ENCODE measurements around the gene TIMP4. TPM values are rescaled to one million over a fixed set of nuclear protein-coding genes. Genes with fewer than 3 reads are reported as not detected.

TIMP4 gene
- total RNA-seq, 4 donors from 2014 or later: 3.7 to 22.3 (median 5.0) TPM

DNA sequence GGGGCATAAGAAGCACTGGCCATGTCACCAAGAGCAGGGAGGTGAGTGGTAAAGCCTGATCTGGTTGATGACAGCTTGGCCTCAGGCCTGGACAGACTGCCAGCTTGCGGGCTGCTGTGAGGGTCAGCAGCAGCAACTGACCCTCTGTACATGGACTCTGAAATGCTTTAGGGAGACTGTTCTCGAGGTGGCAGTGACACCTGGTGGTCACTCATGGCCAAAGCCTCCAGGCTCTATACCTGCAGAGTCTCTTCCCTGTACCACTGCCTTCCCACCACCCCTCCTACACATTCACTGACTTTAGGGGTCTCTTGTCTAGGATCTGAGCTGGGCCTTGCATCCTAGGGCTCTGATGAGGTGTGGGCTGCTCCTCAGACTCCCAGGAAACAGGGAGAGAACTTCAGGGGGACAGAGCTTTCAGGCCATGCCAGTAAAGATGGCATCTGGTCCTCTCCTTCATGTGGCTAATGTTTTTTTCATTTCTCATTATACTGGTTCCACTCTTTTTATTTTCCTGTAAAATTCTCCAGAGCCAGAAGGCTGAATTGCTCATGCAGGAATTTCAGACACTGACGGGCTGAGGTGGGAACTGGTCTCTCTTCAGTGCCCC, 17.2 kb upstream of the TIMP4 start:
- H3K27me3 ChIP-seq: no peaks in the 10 kb centered on the region
- H3K9me3 ChIP-seq: peaks cover 0 to 3% (median 0%) of the 10 kb centered on the region in 4 donors
- H3K27ac ChIP-seq: no peak overlapping the region
- H3K4me3 ChIP-seq: no peak overlapping the region
- H3K36me3 ChIP-seq: no peaks in the 10 kb centered on the region
- TF ChIP-seq, protein P1, sequence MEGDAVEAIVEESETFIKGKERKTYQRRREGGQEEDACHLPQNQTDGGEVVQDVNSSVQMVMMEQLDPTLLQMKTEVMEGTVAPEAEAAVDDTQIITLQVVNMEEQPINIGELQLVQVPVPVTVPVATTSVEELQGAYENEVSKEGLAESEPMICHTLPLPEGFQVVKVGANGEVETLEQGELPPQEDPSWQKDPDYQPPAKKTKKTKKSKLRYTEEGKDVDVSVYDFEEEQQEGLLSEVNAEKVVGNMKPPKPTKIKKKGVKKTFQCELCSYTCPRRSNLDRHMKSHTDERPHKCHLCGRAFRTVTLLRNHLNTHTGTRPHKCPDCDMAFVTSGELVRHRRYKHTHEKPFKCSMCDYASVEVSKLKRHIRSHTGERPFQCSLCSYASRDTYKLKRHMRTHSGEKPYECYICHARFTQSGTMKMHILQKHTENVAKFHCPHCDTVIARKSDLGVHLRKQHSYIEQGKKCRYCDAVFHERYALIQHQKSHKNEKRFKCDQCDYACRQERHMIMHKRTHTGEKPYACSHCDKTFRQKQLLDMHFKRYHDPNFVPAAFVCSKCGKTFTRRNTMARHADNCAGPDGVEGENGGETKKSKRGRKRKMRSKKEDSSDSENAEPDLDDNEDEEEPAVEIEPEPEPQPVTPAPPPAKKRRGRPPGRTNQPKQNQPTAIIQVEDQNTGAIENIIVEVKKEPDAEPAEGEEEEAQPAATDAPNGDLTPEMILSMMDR (IDR thresholded peaks at IDR 0.05): peak; percentile 19 to 83 (median 70)
- TF ChIP-seq POLR2A (IDR thresholded peaks at IDR 0.05): no peak
- H3K4me1 ChIP-seq: peaks cover 0 to 10% (median 0%) of the 10 kb centered on the region in 4 donors
- DNase-seq: peak in 2 of 3 donors; percentile 79 to 88

DNA sequence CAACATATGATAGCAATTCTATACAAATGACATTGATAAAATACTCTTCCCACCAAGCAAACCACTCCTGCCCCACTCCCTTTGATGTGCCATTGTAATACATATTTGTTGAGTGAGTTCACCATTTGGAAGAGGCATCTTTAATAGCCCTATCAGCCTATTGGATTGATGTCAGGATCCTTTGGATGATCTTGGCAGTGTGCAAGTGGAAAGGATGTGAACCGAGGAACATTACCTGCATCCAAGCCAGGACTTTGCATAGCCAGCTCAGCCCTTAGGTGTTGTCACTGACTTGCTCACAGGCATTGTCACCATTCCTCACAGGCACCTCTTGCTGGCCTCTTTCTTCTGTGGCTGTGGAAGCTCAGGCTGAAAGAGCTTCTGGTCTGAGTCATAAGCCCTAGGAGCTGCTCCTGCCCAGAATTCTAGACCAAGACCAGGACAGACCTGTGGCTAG, 16.5 kb upstream of the TIMP4 start:
- Histone ChIP-seq H3K4me3 (no peak overlapping the region), H3K9me3 (peaks cover 0 to 3% (median 0%) of the 10 kb centered on the region in 4 donors), H3K27ac (no peak overlapping the region), H3K4me1 (peaks cover 0 to 10% (median 0%) of the 10 kb centered on the region in 4 donors), H3K36me3 (no peaks in the 10 kb centered on the region), H3K27me3 (no peaks in the 10 kb centered on the region)
- no peak for DNase-seq
- TF ChIP-seq, protein P1 (IDR thresholded peaks at IDR 0.05): no peak
- TF ChIP-seq POLR2A (IDR thresholded peaks at IDR 0.05): no peak

DNA sequence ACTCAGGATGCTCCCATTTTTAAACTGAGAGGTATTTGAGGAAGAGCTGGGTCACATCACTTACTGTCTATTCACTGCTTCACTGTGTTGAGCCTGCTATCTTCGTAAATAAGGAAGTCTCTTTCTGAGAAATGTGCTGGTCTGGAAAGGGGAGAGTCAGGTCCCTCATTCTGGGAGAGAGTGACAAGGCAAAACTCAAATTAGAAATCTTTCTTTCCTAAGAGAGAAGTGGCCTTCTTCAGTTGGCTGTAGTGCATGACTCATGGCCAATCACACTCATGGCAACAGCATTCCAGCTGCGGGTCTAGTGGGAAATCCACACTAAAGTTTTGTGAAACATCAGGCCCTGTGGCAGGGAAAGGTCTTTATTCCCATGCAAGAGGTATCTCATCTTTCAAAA, 11.5 kb upstream of the TIMP4 start:
- no peaks in the 10 kb centered on the region for H3K4me1 ChIP-seq
- H3K27ac ChIP-seq: no peak overlapping the region

DNA sequence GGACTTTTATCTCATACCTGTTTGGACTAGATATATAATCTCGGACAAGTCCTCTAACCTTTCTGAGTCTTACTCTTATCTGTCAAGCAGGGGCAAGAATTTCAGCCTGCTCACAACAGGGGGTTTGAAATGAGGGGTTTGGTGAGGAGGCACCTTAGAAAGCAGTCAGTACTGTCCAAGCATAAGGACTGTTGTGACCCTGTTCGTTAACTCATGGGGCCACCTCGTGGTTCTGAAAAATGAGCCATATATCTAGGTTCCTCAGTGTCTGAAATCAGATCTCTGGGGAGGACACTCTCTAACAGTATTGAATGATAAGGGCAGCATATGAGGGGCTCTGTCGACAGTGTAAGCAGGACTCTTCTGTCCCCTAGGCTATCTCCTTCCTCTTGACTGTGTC, 7.2 kb upstream of the TIMP4 start:
- no peaks in the 10 kb centered on the region for H3K36me3 ChIP-seq
- TF ChIP-seq POLR2A (IDR thresholded peaks at IDR 0.05): no peak
- TF ChIP-seq, protein P1 (IDR thresholded peaks at IDR 0.05): no peak
- no peak overlapping the region for H3K4me3 ChIP-seq
- no peaks in the 10 kb centered on the region for H3K4me1 ChIP-seq
- no peaks in the 10 kb centered on the region for H3K9me3 ChIP-seq
- H3K27ac ChIP-seq: no peak overlapping the region
- no peaks in the 10 kb centered on the region for H3K27me3 ChIP-seq
- no peak for DNase-seq

More for the DNA sequence above, 11.5 kb upstream of the TIMP4 start:
- TF ChIP-seq, protein P1 (IDR thresholded peaks at IDR 0.05): no peak
- TF ChIP-seq POLR2A (IDR thresholded peaks at IDR 0.05): no peak
- peaks cover 0 to 3% (median 0%) of the 10 kb centered on the region in 4 donors for H3K9me3 ChIP-seq
- H3K27me3 ChIP-seq: no peaks in the 10 kb centered on the region
- no peak overlapping the region for H3K4me3 ChIP-seq
- no peaks in the 10 kb centered on the region for H3K36me3 ChIP-seq
- no peak for DNase-seq

DNA sequence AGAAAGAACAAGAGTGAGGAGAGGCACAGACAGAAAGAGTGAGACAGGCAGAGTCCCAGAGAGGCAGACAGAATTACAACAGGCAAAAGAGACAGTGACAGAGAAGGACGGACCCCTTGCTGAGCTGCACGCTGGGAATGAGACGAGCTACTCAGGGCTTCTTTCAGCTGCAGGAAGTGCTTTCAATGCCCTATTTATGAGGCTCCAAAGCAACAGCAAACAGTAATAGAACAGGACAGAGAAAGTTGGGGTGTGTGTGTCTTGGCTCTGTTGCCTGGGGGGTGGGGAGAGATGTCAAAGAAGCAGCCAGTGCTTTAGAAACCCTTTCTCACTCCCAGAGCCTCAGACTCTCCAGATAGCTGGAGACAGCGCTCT, 502 bp upstream of the TIMP4 start:
- H3K36me3 ChIP-seq: no peaks in the 10 kb centered on the region
- H3K27ac ChIP-seq: peak overlapping the region in 3 of 4 donors; percentile 46 to 78 (median 69)
- peaks cover 0 to 9% (median 0%) of the 10 kb centered on the region in 4 donors for H3K4me1 ChIP-seq
- no peaks in the 10 kb centered on the region for H3K9me3 ChIP-seq
- no peak for TF ChIP-seq POLR2A (IDR thresholded peaks at IDR 0.05)
- peak overlapping the region in 2 of 4 donors; percentile 35 to 45 for H3K4me3 ChIP-seq
- DNase-seq: no peak
- no peaks in the 10 kb centered on the region for H3K27me3 ChIP-seq

DNA sequence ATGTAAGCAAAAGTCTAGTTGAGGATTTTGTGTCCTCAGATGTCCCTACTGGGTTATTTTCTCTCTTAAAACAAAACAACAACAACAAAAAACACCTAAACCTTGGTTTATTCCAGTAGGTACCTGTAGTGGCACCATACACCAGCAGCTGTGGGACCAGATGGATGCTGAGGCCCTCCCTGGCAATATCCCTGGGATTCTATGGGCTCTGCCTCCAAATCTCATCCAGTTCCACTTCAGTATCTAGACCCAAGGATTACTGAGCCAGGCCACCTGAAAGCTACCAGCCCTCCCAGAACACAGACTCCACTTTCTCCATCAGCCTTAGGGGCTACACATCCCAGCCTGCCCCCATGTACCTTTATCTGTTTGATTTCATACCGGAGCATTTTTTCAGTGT, 1.7 kb downstream of the TIMP4 start:
- H3K4me1 ChIP-seq: peaks cover 0 to 9% (median 0%) of the 10 kb centered on the region in 4 donors
- H3K9me3 ChIP-seq: no peaks in the 10 kb centered on the region
- no peak for DNase-seq
- H3K36me3 ChIP-seq: no peaks in the 10 kb centered on the region
- TF ChIP-seq, protein P1 (IDR thresholded peaks at IDR 0.05): no peak
- no peak for TF ChIP-seq POLR2A (IDR thresholded peaks at IDR 0.05)
- no peak overlapping the region for H3K4me3 ChIP-seq
- H3K27me3 ChIP-seq: no peaks in the 10 kb centered on the region
- H3K27ac ChIP-seq: no peak overlapping the region
